NCI-H1105 treated with DMSO at 0.1 percent for 48 hours (cell line): ENCODE measurements around the gene SCAF4.
A peak's percentile ranks its signal among the peaks of the same experiment; 100 is the strongest.
"Not testable (repeated sequence)": the region's sequence is repeated elsewhere in the genome, so short reads cannot be mapped to it uniquely, and the experiment has no call there.

Source experiments
- DNase-seq: peaks from one replicate; lab custom pipeline; 2025; lab: John Stamatoyannopoulos, UW

SCAF4 gene

GRCh38 chr21:31737586-31738397, 5.9 kb upstream of the SCAF4 start:
- not testable (repeated sequence) for DNase-seq

- no peak for DNase-seq
These were observed 3.6 kb upstream of the SCAF4 start for GRCh38 chr21:31735511-31735992.

- DNase-seq, result no peak
These were observed 1.7 kb upstream of the SCAF4 start for GRCh38 chr21:31733551-31734149.

- no peak for DNase-seq
These were observed 956 bp upstream of the SCAF4 start for GRCh38 chr21:31732597-31733550.

- peak; percentile 15 for DNase-seq
These were observed 662 bp downstream of the SCAF4 start for GRCh38 chr21:31731056-31731856.

GRCh38 chr21:31730712-31731055, 1.2 kb downstream of the SCAF4 start:
- DNase-seq, result peak; percentile 15

- no peak for DNase-seq
These were observed 2.1 kb downstream of the SCAF4 start for GRCh38 chr21:31729622-31730343.

- no peak for DNase-seq
These were observed 3.0 kb downstream of the SCAF4 start for GRCh38 chr21:31728952-31729351.

- no peak for DNase-seq
These were observed 3.7 kb downstream of the SCAF4 start for GRCh38 chr21:31728191-31728590.

- DNase-seq, result no peak
These were observed 4.7 kb downstream of the SCAF4 start for GRCh38 chr21:31727181-31727580.

GRCh38 chr21:31726407-31726806, 5.5 kb downstream of the SCAF4 start:
- no peak for DNase-seq

- no peak for DNase-seq
These were observed 6.6 kb downstream of the SCAF4 start for GRCh38 chr21:31725202-31725839.

GRCh38 chr21:31724552-31724951, 7.4 kb downstream of the SCAF4 start:
- no peak for DNase-seq

GRCh38 chr21:31721381-31721780, 10.5 kb downstream of the SCAF4 start:
- no peak for DNase-seq

GRCh38 chr21:31720739-31721138, 11.2 kb downstream of the SCAF4 start:
- DNase-seq, result no peak

- no peak for DNase-seq
These were observed 11.6 kb downstream of the SCAF4 start for GRCh38 chr21:31720330-31720729.

- no peak for DNase-seq
These were observed 15.8 kb downstream of the SCAF4 start for GRCh38 chr21:31716106-31716505.

- no peak for DNase-seq
These were observed 17.1 kb downstream of the SCAF4 start for GRCh38 chr21:31714741-31715365.

- DNase-seq, result no peak
These were observed 17.8 kb downstream of the SCAF4 start for GRCh38 chr21:31713973-31714740.
